H1 (cell line): Measurements from ENCODE around the gene PPP2R2B. TPM values are rescaled to one million over a fixed set of nuclear protein-coding genes. Genes with fewer than 3 reads are reported as not detected.

Source experiments
- CTCF ChIA-PET: fragments of 300-600 bp; sonication (Branson Sonifier 250); formaldehyde crosslinking; loops from one replicate; lab custom pipeline; 2021; ENCODE audit not compliant: partially characterized antibody; lab: Charles Lee
- POLR2A ChIA-PET: fragments of 300-600 bp; sonication (Branson Sonifier 250); formaldehyde crosslinking; loops from one replicate; lab custom pipeline; 2021; ENCODE audit warnings: inconsistent platforms; ENCODE audit not compliant: partially characterized antibody; lab: Charles Lee
- DNase-seq, 2 experiments: peaks; one replicate each; pipeline versions ENCODE4 v3.0.0 to v3.0.0-alpha.2; 2010 to 2022; ENCODE audit warnings: low spot score in 2 of 2, low read depth in 1 of 2, mixed read lengths in 1 of 2
- FAIRE-seq: peaks from 2 replicates; lab custom pipeline; 2011; peaks lifted over from hg19 to GRCh38; lab: Jason Lieb, UNC
- H2AFZ ChIP-seq: 2 replicates; pipeline ENCODE4 v1.8.1; 2012; ENCODE audit warnings: low read length, inconsistent platforms
- H2AK5ac ChIP-seq: 2 replicates; pipeline ENCODE4 v1.6.1; 2013; ENCODE audit warnings: low read depth, low read length
- H2BK120ac ChIP-seq: replicated peaks from 2 replicates; pipeline ENCODE3; 2013; ENCODE audit warnings: low read depth, low read length, inconsistent platforms
- H2BK12ac ChIP-seq: 2 replicates; pipeline ENCODE4 v1.6.1; 2013; ENCODE audit warnings: low read depth, low read length
- H2BK15ac ChIP-seq: 2 replicates; pipeline ENCODE4 v1.6.1; 2013; ENCODE audit warnings: low read length
- H2BK20ac ChIP-seq: 2 replicates; pipeline ENCODE4 v1.6.1; 2013; ENCODE audit warnings: low read length
- H2BK5ac ChIP-seq: 2 replicates; pipeline ENCODE4 v1.6.1; 2013; ENCODE audit warnings: low read depth, low read length
- H3K14ac ChIP-seq: 2 replicates; pipeline ENCODE4 v1.6.1; 2013; ENCODE audit warnings: inconsistent platforms; ENCODE audit not compliant: insufficient read length
- H3K18ac ChIP-seq: 2 replicates; pipeline ENCODE4 v1.6.1; 2013; ENCODE audit warnings: low read length; ENCODE audit errors: extremely low read depth
- H3K23ac ChIP-seq: 2 replicates; pipeline ENCODE4 v1.6.1; 2013; ENCODE audit warnings: inconsistent platforms; ENCODE audit not compliant: insufficient read length
- H3K23me2 ChIP-seq: 2 replicates; pipeline ENCODE4 v1.6.1; 2013; ENCODE audit warnings: low read depth, low read length
- H3K27ac ChIP-seq: 2 replicates; pipeline ENCODE4 v1.6.1; 2011; ENCODE audit warnings: low read depth, low read length, inconsistent platforms
- H3K27me3 ChIP-seq, 4 experiments: replicated peaks in 1 of 4; 1 replicate in 1 of 4; 2 replicates in 3 of 4; pipeline versions ENCODE4 v1.6.1 to v1.8.1; 2011 to 2013; ENCODE audit warnings: low read length in 3 of 4, mild to moderate bottlenecking in 3 of 4, inconsistent platforms in 2 of 4, mixed read lengths in 2 of 4, moderate library complexity in 1 of 4; ENCODE audit not compliant: control insufficient read depth in 3 of 4, insufficient read depth in 3 of 4; ENCODE audit errors: extremely low read depth in 1 of 4
- H3K36me3 ChIP-seq, 4 experiments: 2 replicates each; pipeline versions ENCODE4 v1.6.1 to v1.8.1; 2011 to 2013; ENCODE audit warnings: mild to moderate bottlenecking in 4 of 4, low read length in 3 of 4, moderate library complexity in 2 of 4, control low read depth in 1 of 4, inconsistent platforms in 1 of 4; ENCODE audit not compliant: insufficient read depth in 4 of 4, control insufficient read depth in 2 of 4
- H3K4ac ChIP-seq: replicated peaks from 2 replicates; pipeline ENCODE3; 2013; ENCODE audit warnings: low read length, low read depth, mixed read lengths, inconsistent platforms; ENCODE audit not compliant: insufficient read length
- H3K4me1 ChIP-seq, 4 experiments: replicated peaks in 1 of 4; 1 replicate in 1 of 4; 2 replicates in 3 of 4; pipeline versions ENCODE4 v1.6.1 to v1.8.1; 2011 to 2013; ENCODE audit warnings: low read length in 3 of 4, inconsistent platforms in 2 of 4, mixed read lengths in 1 of 4; ENCODE audit not compliant: insufficient read depth in 4 of 4, control insufficient read depth in 3 of 4
- H3K4me2 ChIP-seq, 2 experiments: 2 replicates each; pipeline versions ENCODE4 v1.6.1 to v1.8.1; 2011 to 2013; ENCODE audit warnings: low read depth in 2 of 2, low read length in 2 of 2, control low read depth in 1 of 2, inconsistent platforms in 1 of 2, mild to moderate bottlenecking in 1 of 2; ENCODE audit not compliant: insufficient read depth in 1 of 2
- H3K4me3 ChIP-seq, 4 experiments: fragments of 200-600, 300-600 bp in 1 of 4; sonication (generic), shearing (Covaris generic), sonication (Bioruptor Twin) in 1 of 4; 2 replicates each; pipeline versions ENCODE4 v1.5.1 to v1.8.1; 2011 to 2016; ENCODE audit warnings: low read length in 4 of 4, low read depth in 3 of 4, control low read depth in 2 of 4, inconsistent platforms in 2 of 4, mild to moderate bottlenecking in 2 of 4, mixed read lengths in 1 of 4, moderate library complexity in 1 of 4; ENCODE audit not compliant: insufficient read depth in 2 of 4; ENCODE audit errors: extremely low read depth in 1 of 4
- H3K56ac ChIP-seq: replicated peaks from 2 replicates; pipeline ENCODE3; 2013; ENCODE audit warnings: low read depth, mild to moderate bottlenecking, mixed read lengths, low read length, inconsistent platforms; ENCODE audit not compliant: insufficient read length
- H3K79me1 ChIP-seq: 2 replicates; pipeline ENCODE4 v1.6.1; 2013; ENCODE audit warnings: low read depth, low read length, control low read depth
- H3K79me2 ChIP-seq, 2 experiments: 2 replicates each; pipeline versions ENCODE4 v1.6.1 to v1.8.1; 2012 to 2013; ENCODE audit warnings: low read length in 2 of 2, mild to moderate bottlenecking in 2 of 2, inconsistent platforms in 1 of 2; ENCODE audit not compliant: insufficient read depth in 2 of 2, control insufficient read depth in 1 of 2
- H3K9ac ChIP-seq, 4 experiments: replicated peaks in 1 of 4; 1 replicate in 1 of 4; 2 replicates in 3 of 4; pipeline versions ENCODE4 v1.6.1 to v1.8.1; 2011 to 2013; ENCODE audit warnings: low read depth in 3 of 4, low read length in 3 of 4, control low read depth in 2 of 4, mild to moderate bottlenecking in 2 of 4, moderate library complexity in 2 of 4, inconsistent platforms in 1 of 4; ENCODE audit errors: extremely low read depth in 1 of 4
- H3K9me3 ChIP-seq, 2 experiments: 2 replicates each; pipeline versions ENCODE4 v1.6.1 to v1.8.1; 2012 to 2013; ENCODE audit warnings: mild to moderate bottlenecking in 2 of 2, moderate library complexity in 2 of 2, control low read depth in 1 of 2, inconsistent platforms in 1 of 2, low read depth in 1 of 2, low read length in 1 of 2, mixed read lengths in 1 of 2; ENCODE audit not compliant: insufficient read depth in 2 of 2
- H4K20me1 ChIP-seq, 2 experiments: replicated peaks in 1 of 2; 2 replicates each; pipeline versions ENCODE3 to v1.8.1; 2011 to 2013; ENCODE audit warnings: inconsistent platforms in 2 of 2, low read length in 2 of 2, mild to moderate bottlenecking in 1 of 2; ENCODE audit not compliant: insufficient read depth in 2 of 2, control insufficient read depth in 1 of 2
- H4K5ac ChIP-seq: 2 replicates; pipeline ENCODE4 v1.6.1; 2013; ENCODE audit warnings: low read length, low read depth, mixed read lengths, inconsistent platforms; ENCODE audit not compliant: insufficient read length
- H4K8ac ChIP-seq: 2 replicates; pipeline ENCODE4 v1.8.0; 2013; ENCODE audit warnings: mild to moderate bottlenecking, moderate library complexity, low read length, inconsistent platforms; ENCODE audit not compliant: insufficient read depth; ENCODE audit errors: extremely low read depth
- H4K91ac ChIP-seq: replicated peaks from 2 replicates; pipeline ENCODE3; 2013; ENCODE audit warnings: low read length, mixed read lengths, inconsistent platforms; ENCODE audit not compliant: insufficient read length
- ATF2 ChIP-seq: IDR thresholded peaks from 2 replicates; pipeline ENCODE4 v1.6.1; 2012; ENCODE audit warnings: low read length, inconsistent platforms
- BACH1 ChIP-seq: IDR thresholded peaks from 2 replicates; pipeline ENCODE4 v1.6.1; 2012; ENCODE audit warnings: low read length, improper control_type of control experiment
- CBX5 ChIP-seq: fragments of 300-800, 300-1000 bp; sonication (generic); IDR thresholded peaks from 2 replicates; pipeline ENCODE4 v1.7.1; 2016; ENCODE audit warnings: antibody characterized with exemption, low read length, low read depth
- CBX8 ChIP-seq: fragments of 300-800, 300-1000 bp; sonication (generic); IDR thresholded peaks from 2 replicates; pipeline ENCODE4 v1.7.1; 2016; ENCODE audit warnings: low read depth, low read length, borderline replicate concordance
- CEBPB ChIP-seq: IDR thresholded peaks from 2 replicates; pipeline ENCODE4 v1.6.1; 2012; ENCODE audit warnings: low read depth, low read length
- FOSL1 ChIP-seq: IDR thresholded peaks from 2 replicates; pipeline ENCODE4 v1.6.1; 2011; ENCODE audit warnings: mild to moderate bottlenecking, low read depth, low read length, moderate library complexity; ENCODE audit not compliant: insufficient read depth
- GTF2F1 ChIP-seq: IDR thresholded peaks from 2 replicates; pipeline ENCODE4 v1.6.1; 2012; ENCODE audit warnings: low read depth, low read length, improper control_type of control experiment, borderline replicate concordance
- JUND ChIP-seq: IDR thresholded peaks from 2 replicates; pipeline ENCODE4 v1.6.1; 2011; ENCODE audit warnings: mild to moderate bottlenecking, improper control_type of control experiment, low read length
- KDM4A ChIP-seq: IDR thresholded peaks from one replicate; pipeline ENCODE4 v1.7.1; 2012; ENCODE audit warnings: low read depth, mild to moderate bottlenecking, moderate library complexity, low read length, inconsistent platforms; ENCODE audit not compliant: severe bottlenecking
- KDM5A ChIP-seq: fragments of 200-600 bp; IDR thresholded peaks from 2 replicates; pipeline ENCODE4 v1.7.1; 2012; ENCODE audit warnings: mild to moderate bottlenecking, low read length, inconsistent platforms, mixed read lengths
- MAFK ChIP-seq: IDR thresholded peaks from 2 replicates; pipeline ENCODE4 v1.6.1; 2012; ENCODE audit warnings: low read depth, mild to moderate bottlenecking, improper control_type of control experiment, low read length
- POLR2A ChIP-seq, 2 experiments: IDR thresholded peaks; 1 replicate in 1 of 2; 2 replicates in 1 of 2; pipeline ENCODE4 v1.6.1; 2011; ENCODE audit warnings: low read depth in 2 of 2, low read length in 2 of 2, mild to moderate bottlenecking in 2 of 2; ENCODE audit errors: control extremely low read depth in 1 of 2
- RAD21 ChIP-seq, 2 experiments: IDR thresholded peaks in 1 of 2; conservative IDR thresholded peaks in 1 of 2; 2 replicates each; pipeline ENCODE4 v1.6.1; 2011; ENCODE audit warnings: low read depth in 2 of 2, low read length in 2 of 2, improper control_type of control experiment in 1 of 2, inconsistent platforms in 1 of 2, mild to moderate bottlenecking in 1 of 2, moderate library complexity in 1 of 2
- WGBS, 2 experiments: shearing (Covaris generic) in 1 of 2; methylation state at CpG; one replicate each; pipeline versions ENCODE4 v1.1.6 to v1.1.7; 2013 to 2015; ENCODE audit warnings: low lambda C conversion rate in 2 of 2, mixed read lengths in 2 of 2, inconsistent platforms in 1 of 2, low coverage in 1 of 2, missing lambda C conversion rate in 1 of 2; ENCODE audit not compliant: insufficient replicate concordance in 2 of 2, insufficient coverage in 1 of 2, insufficient read length in 1 of 2; ENCODE audit errors: extremely low coverage in 1 of 2, missing lambda C conversion rate in 1 of 2; 5-methylcytosine and 5-hydroxymethylcytosine counted together
- polyA plus RNA-seq, 7 experiments: library from polyadenylated mRNA; depleted of rRNA in 3 of 7; stranded (reverse) in 5 of 7; unstranded in 2 of 7; fragments of >200 nt in 5 of 7; fragments of 200-250 nt in 2 of 7; gene quantifications; 1 replicate in 5 of 7; 2 replicates in 1 of 7; 4 replicates in 1 of 7; pipeline versions ENCODE4 v1.2.1 to v1.2.3, GENCODE V29; 2011 to 2013; ENCODE audit warnings: missing spikeins in 2 of 7, mixed read lengths in 2 of 7
- total RNA-seq: library from RNA; stranded (reverse); fragmentation: NEBNext Ultra II Directional; extraction: Animal tissue kit (Norgen Biotek cat#: 25700); gene quantifications from 2 replicates; pipeline ENCODE4 v1.2.1, GENCODE V29; 2021

The PPP2R2B gene
- total and polyA plus RNA-seq, 2 of the 8 experiments (the other 6 are each of a cell fraction or from before 2014, with no cell fraction given), result 21.1 to 37.1 TPM

GRCh38 chr5:146533882-146534281 is 344.7 kb downstream of the PPP2R2B start:
- no peak overlapping the region for H3K4ac ChIP-seq
- no peaks in the 10 kb centered on the region for H3K23me2 ChIP-seq
- H2BK120ac ChIP-seq, result peak overlapping the region; percentile 64
- H2AK5ac ChIP-seq, result no peak overlapping the region
- ChIA-PET POLR2A (interaction anchor here (0.7 to 1.1 kb wide), 3 partner anchors 453 to 920 kb away, joined by 3 read pairs; no protein-coding TSS in a partner anchor), CTCF (interaction anchor here (0.5 to 6.5 kb wide), 40 partner anchors 8 to 849 kb away, joined by 3 to 87 read pairs (median 4); partner anchors contain the start of gene GPR151)
- no peaks in the 10 kb centered on the region for H3K27me3 ChIP-seq
- no peak overlapping the region for H3K4me3 ChIP-seq
- H4K5ac ChIP-seq, result no peak overlapping the region
- no peak overlapping the region; a peak in 1 of 4 replicates for H3K4me2 ChIP-seq
- H4K8ac ChIP-seq, result no peak overlapping the region
- H2AFZ ChIP-seq, result no peak overlapping the region
- H3K27ac ChIP-seq, result no peak overlapping the region
- WGBS, 2 experiments, result no CpG with 5 or more reads among the region's 1 CpG
- H2BK5ac ChIP-seq, result no peak overlapping the region; the same call in 1 of the 2 replicates
- H3K18ac ChIP-seq, result no peak overlapping the region
- no peaks in the 10 kb centered on the region for H3K79me2 ChIP-seq
- H3K14ac ChIP-seq, result no peak overlapping the region
- H2BK15ac ChIP-seq, result no peak overlapping the region
- H3K9ac ChIP-seq, result no peak overlapping the region
- no peak overlapping the region for H2BK20ac ChIP-seq
- H3K9me3 ChIP-seq, result no peaks in the 10 kb centered on the region
- DNase-seq (no peak), FAIRE-seq (no peak)
- H3K23ac ChIP-seq, result no peak overlapping the region
- no peaks in the 10 kb centered on the region for H3K79me1 ChIP-seq
- no peaks in the 10 kb centered on the region for H4K20me1 ChIP-seq
- H2BK12ac ChIP-seq, result no peak overlapping the region
- H4K91ac ChIP-seq, result no peak overlapping the region
- no peak overlapping the region for H3K56ac ChIP-seq
- peaks cover 0 to 7% (median 3%) of the 10 kb centered on the region in 4 experiments; a peak in 4 of 7 replicates for H3K4me1 ChIP-seq
- H3K36me3 ChIP-seq, result no peaks in the 10 kb centered on the region
- no peak for TF ChIP-seq CBX8
- no peak for TF ChIP-seq CBX5
- TF ChIP-seq CEBPB, result no peak
- TF ChIP-seq ATF2, result no peak
- no peak for TF ChIP-seq KDM5A
- TF ChIP-seq RAD21 (IDR thresholded peaks at IDR 0.05 in 1 of 2, conservative IDR thresholded peaks at IDR 0.05 in 1 of 2; ENCODE audit: low read depth in 2 of 2, low read length in 2 of 2), result no peak
- TF ChIP-seq MAFK, result no peak
- no peak for TF ChIP-seq BACH1
- TF ChIP-seq FOSL1, result no peak
- TF ChIP-seq KDM4A, result no peak
- TF ChIP-seq JUND, result no peak
- no peak for TF ChIP-seq POLR2A (IDR thresholded peaks at IDR 0.05; ENCODE audit: control extremely low read depth in 1 of 2, low read depth in 2 of 2, low read length in 2 of 2)
- no peak for TF ChIP-seq GTF2F1
